Measurements from ENCODE around the gene ARV1. TPM values are rescaled to one million over a fixed set of nuclear protein-coding genes. Genes with fewer than 3 reads are reported as not detected.
"Not testable (repeated sequence)": the region's sequence is repeated elsewhere in the genome, so short reads cannot be mapped to it uniquely, and the experiment has no call there.

ARV1 gene
- total RNA-seq, 2 donors from 2014 or later = 23.4 to 29.7 TPM

- ATAC-seq (peak; percentile 42), DNase-seq (no peak)
- intact Hi-C loops (cut with DNase I, micrococcal nuclease) = no loop called here
These were observed 6.0 kb upstream of the ARV1 start for GRCh38 chr1:230972855-230973271.

DNA sequence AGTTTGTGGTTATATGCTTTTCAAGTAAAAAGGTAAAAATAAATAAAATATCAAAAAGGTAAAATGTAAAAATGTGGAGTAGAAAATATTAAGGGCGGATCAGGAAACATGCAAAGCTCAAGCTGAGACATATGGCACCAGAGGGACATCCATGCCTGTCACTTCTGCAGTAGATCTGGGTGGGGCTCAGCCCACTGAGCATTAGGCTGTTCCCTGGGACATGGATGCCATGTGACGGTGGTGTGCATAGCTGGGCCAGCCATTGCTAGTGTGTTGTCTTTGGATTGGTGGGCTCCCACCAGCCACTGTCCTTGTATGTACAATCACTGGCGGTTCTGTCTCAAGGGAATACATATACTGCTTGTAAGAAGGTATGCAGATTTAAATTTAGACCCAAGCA, 3.3 kb upstream of the ARV1 start:
- ATAC-seq (no peak), DNase-seq (no peak)
- intact Hi-C loops (cut with DNase I, micrococcal nuclease) = no loop called here

DNA sequence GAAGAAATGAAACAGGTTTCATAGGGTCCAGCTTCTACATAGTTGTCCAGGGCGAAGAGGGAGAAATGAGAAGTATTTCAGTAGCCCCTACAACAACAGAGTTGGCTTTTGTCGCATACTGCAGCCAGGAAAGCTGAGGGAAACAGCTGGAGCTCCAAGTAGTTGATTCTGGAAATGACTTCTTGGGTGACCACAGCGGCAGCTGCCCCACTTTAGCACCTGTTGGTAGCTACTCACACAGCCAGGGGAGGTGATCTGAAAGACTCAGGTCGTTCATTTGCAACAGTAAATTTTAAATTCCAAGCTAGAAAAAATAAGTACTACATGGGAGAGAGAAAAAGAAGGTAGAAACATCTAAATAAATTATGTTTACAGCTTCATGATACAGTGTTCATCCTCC, 2.5 kb upstream of the ARV1 start:
- intact Hi-C loops (cut with DNase I, micrococcal nuclease) = no loop called here
- ATAC-seq = no peak

DNA sequence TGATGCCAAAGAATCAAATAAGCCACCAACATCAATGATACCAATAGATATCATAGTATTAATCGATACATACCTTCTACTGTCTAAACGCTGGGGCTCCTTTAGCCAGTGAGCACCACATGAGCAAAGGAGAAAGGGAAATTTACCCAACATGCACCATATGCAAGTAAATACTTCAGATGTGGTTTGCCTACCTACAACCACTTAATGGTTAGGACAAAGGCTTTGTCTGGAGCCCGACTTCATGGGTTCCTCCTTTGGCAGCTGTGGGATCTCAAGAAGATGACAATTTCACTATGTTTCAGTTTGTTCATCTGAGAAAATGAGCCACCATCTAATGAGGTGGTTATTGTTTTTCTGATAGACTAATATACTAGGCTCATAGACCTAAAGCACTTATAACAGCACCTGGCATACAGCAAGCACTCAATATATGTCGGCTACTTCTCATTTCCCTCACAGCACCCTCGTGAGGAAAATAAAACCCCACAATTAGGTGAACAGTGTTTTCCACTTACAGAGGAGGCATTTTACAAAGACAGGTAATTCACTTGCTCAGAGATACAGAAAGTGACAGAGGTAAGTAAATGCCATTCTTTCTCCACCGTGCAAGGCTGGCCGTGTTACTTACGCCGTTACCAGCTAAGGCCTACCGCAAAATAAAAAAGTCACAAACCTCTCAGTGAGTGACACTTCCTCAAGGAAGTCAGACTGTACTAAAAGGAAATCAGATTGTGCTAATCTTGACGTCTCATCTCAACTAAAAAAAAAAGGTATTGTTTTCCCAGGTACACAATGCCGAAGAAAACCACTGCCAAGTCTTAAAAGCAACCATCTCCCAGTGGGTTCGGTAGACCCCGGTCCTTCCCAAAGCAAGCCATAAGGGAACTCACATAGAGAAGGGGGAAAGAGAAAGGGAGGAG, 1.8 kb upstream of the ARV1 start:
- peak; percentile 28 for ATAC-seq
- intact Hi-C loops (cut with DNase I, micrococcal nuclease) = no loop called here
- no peak for DNase-seq

More for the DNA sequence above, 2.5 kb upstream of the ARV1 start:
- DNase-seq = no peak

GRCh38 chr1:230977761-230978490, 968 bp upstream of the ARV1 start:
- intact Hi-C loops (cut with DNase I, micrococcal nuclease) = no loop called here
- peak; percentile 39 to 61 for DNase-seq
- ATAC-seq = peak; percentile 12

GRCh38 chr1:230979389-230979716, 459 bp downstream of the ARV1 start:
- intact Hi-C loops (cut with DNase I, micrococcal nuclease) = no loop called here
- DNase-seq = no peak
- no peak for ATAC-seq

DNA sequence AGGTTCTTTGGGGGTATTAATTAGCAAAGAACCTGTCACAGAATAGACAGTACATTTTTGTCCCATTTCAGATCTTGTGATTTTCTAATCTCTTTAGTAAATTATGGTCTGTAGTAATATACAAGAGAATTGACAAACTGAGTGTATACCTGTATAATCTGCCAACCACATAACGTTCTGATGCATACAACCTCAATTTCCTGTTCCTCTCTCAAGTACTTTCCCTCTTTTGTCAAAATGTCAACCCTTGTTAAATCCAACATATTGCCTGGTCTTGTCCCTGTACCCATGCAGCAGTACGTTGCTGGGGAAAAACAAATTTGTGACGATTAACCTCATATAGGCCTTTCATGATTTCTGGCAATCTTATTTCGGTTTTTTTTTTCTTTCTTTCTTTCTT, 1.1 kb downstream of the ARV1 start:
- intact Hi-C loops (cut with DNase I, micrococcal nuclease) = no loop called here
- DNase-seq (no peak), ATAC-seq (no peak)

DNA sequence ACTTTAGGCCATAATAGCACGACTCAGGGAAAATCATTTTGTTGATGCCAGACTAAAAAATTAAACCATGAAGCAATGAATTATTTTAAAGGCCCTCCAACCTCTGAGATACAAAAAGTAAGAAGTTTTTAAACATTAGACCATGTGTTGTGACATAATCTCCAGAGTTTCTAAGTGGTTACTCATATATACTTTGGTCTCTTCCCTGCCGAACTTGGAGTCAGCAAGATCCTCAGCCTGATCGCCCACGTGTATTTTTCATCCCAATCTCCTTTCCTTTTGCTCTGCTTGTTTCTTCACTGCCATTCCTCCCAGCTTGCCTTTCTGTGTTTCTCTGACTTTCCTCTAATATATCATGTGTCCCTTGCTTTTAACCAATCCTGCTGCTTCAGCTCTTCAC, 3.8 kb downstream of the ARV1 start:
- ATAC-seq = no peak
- DNase-seq = no peak
- intact Hi-C loops (cut with DNase I, micrococcal nuclease) = no loop called here

DNA sequence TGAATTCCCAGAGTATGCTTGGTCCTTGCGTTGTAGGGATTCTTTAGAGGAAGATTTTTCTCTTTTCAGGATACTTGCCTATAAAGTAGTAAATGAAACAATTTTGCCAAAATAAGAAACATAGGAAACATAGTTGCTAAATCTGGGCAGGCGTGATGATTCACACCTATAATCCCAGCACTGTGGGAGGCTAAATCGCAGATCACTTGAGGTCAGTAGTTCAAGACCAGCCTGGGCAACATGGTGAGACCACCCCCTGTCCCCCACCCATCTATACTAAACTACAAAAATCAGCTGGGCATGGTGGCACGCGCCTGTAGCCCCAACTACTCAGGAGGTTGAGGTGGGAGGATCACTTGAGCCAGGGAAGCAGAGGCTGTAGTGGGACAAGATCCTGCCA, 4.9 kb downstream of the ARV1 start:
- no peak for ATAC-seq
- DNase-seq = no peak
- intact Hi-C loops (cut with DNase I, micrococcal nuclease) = no loop called here

- intact Hi-C loops (cut with DNase I, micrococcal nuclease) = not testable (repeated sequence)
- peak in 1 of 2 donors; percentile 46 for DNase-seq
- peak; percentile 63 for ATAC-seq
These were observed 6.0 kb downstream of the ARV1 start for GRCh38 chr1:230984622-230985515.

GRCh38 chr1:230985711-230986110, 6.8 kb downstream of the ARV1 start:
- DNase-seq = peak; percentile 79 to 81
- peak; percentile 79 for ATAC-seq
- intact Hi-C loops (cut with DNase I, micrococcal nuclease) = no loop called here

- DNase-seq (no peak), ATAC-seq (peak; percentile 15)
- intact Hi-C loops (cut with DNase I, micrococcal nuclease) = no loop called here
These were observed 8.1 kb downstream of the ARV1 start for GRCh38 chr1:230986976-230987375.

GRCh38 chr1:230987448-230987847, 8.6 kb downstream of the ARV1 start:
- ATAC-seq (no peak), DNase-seq (no peak)
- intact Hi-C loops (cut with DNase I, micrococcal nuclease) = no loop called here

GRCh38 chr1:230992100-230992774, 13.3 kb downstream of the ARV1 start:
- intact Hi-C loops (cut with DNase I, micrococcal nuclease) = no loop called here
- ATAC-seq = no peak
- DNase-seq = no peak

DNA sequence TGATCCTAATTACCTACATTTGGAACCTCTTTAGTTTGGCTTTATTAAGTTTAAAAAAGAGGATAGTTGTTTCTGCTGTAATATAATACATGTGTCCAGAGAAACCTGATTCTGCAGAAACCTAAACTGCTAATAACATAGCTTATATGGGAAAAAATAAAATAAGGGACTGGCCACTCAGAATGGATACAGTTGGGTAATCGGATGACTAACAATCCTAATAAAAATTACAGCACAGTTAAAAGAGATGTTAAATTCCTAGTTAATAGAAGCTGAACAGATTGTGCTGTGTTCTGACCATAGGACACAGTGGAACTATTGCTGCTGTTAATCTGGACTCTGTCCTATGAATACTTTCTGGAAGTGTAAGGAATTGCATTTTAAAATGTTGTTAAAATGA, 16.0 kb downstream of the ARV1 start:
- DNase-seq (no peak), ATAC-seq (no peak)
- intact Hi-C loops (cut with DNase I, micrococcal nuclease) = no loop called here

- intact Hi-C loops (cut with DNase I, micrococcal nuclease) = no loop called here
- no peak for ATAC-seq
These were observed 21.3 kb downstream of the ARV1 start for GRCh38 chr1:231000201-231000600.

GRCh38 chr1:231000639-231001038, 21.7 kb downstream of the ARV1 start:
- ATAC-seq (no peak), DNase-seq (no peak)
- intact Hi-C loops (cut with DNase I, micrococcal nuclease) = no loop called here

More at GRCh38 chr1:231000201-231000600, 21.3 kb downstream of the ARV1 start:
- no peak for DNase-seq

DNA sequence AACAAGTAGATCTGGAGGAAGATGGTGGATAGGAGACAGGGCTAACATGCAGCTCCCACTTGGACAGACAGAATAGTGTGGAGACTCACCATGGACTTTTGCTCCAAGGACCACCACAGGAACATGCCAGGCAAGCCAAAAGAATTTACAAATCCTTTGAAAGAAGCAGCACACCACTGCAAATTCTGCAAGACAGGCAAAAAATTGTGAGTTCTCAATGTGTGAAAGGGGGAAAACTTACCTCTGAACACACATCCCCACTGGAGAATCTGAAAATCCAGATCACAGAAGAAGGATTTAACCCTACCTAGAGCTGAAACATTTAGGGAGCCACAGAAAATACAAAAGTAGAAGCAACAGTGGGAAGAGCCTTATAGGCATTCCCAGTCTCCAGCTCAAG, 23.0 kb downstream of the ARV1 start:
- intact Hi-C loops (cut with DNase I, micrococcal nuclease) = no loop called here
- DNase-seq = no peak
- ATAC-seq = no peak

- ATAC-seq; intact Hi-C loops (cut with DNase I, micrococcal nuclease); DNase-seq: not testable (repeated sequence)
These were observed 28.6 kb downstream of the ARV1 start for GRCh38 chr1:231007535-231007934.
